Ovary (tissue), 3 donors: ENCODE results near the gene PAPOLA.

Experiments used
- CTCF ChIP-seq, 3 donors: fragments of 450-650 bp in 2 of 3; fragments of 200-600 bp in 1 of 3; IDR thresholded peaks; one replicate each; pipeline versions ENCODE4 v1.5.1 to v1.8.0; 2016 to 2022; ENCODE audit warnings: antibody characterized with exemption in 3 of 3, mild to moderate bottlenecking in 1 of 3
- EP300 ChIP-seq: sonication (generic); formaldehyde crosslinking; IDR thresholded peaks from one replicate; pipeline ENCODE4 v1.6.1; 2017; ENCODE audit warnings: antibody characterized with exemption
- POLR2A ChIP-seq: fragments of 450-650 bp; IDR thresholded peaks from one replicate; pipeline ENCODE4 v1.6.1; 2017; ENCODE audit warnings: antibody characterized with exemption, mild to moderate bottlenecking, moderate library complexity
- donor health status: DM: no; HTN: no; CAD: no.

GRCh38 chr14:96581902-96582301 lies 79.7 kb downstream of the PAPOLA start:
- TF ChIP-seq CTCF (IDR thresholded peaks at IDR 0.05) (no peak), POLR2A (no peak), EP300 (no peak)
